Kidney epithelial cell (primary cell): ENCODE measurements around the gene CERT1. TPM values are rescaled to one million over a fixed set of nuclear protein-coding genes. Genes with fewer than 3 reads are reported as not detected.

ENCODE experiments used
- DNase-seq: peaks from one replicate; pipeline ENCODE4 v3.0.0-alpha.2; 2010; ENCODE audit warnings: low read depth
- H3K27me3 ChIP-seq: 2 replicates; pipeline ENCODE4 v1.6.0; 2011; ENCODE audit warnings: low read length; ENCODE audit not compliant: control insufficient read depth, insufficient read depth
- H3K36me3 ChIP-seq: 2 replicates; pipeline ENCODE4 v1.5.1; 2011; ENCODE audit warnings: low read length; ENCODE audit not compliant: control insufficient read depth, insufficient read depth
- H3K4me3 ChIP-seq: 2 replicates; pipeline ENCODE4 v1.5.1; 2011; ENCODE audit warnings: low read depth, mild to moderate bottlenecking, control low read depth, low read length
- CTCF ChIP-seq: IDR thresholded peaks from 2 replicates; pipeline ENCODE4 v1.5.1; 2011; ENCODE audit warnings: mild to moderate bottlenecking, moderate library complexity, low read length, control low read depth, inconsistent platforms; ENCODE audit not compliant: insufficient read depth, poor library complexity, severe bottlenecking
- total RNA-seq: library from RNA; depleted of rRNA; stranded (reverse); fragments of >200 nt; gene quantifications from 2 replicates; pipeline ENCODE4 v1.2.3, GENCODE V29; 2015

Gene CERT1
- total RNA-seq, 1 donor from 2014 or later: 20.3 TPM

- no peaks in the 10 kb centered on the region for H3K36me3 ChIP-seq
- no peaks in the 10 kb centered on the region for H3K27me3 ChIP-seq
- peak; percentile 43 for DNase-seq
- no peak for TF ChIP-seq CTCF
- H3K4me3 ChIP-seq: no peak overlapping the region
Observed at GRCh38 chr5:75412111-75412990, 99.1 kb downstream of the CERT1 start.

- no peaks in the 10 kb centered on the region for H3K27me3 ChIP-seq
- no peak overlapping the region for H3K4me3 ChIP-seq
- no peak for TF ChIP-seq CTCF
- no peak for DNase-seq
- no peaks in the 10 kb centered on the region for H3K36me3 ChIP-seq
Observed at GRCh38 chr5:75405296-75405695, 106.1 kb downstream of the CERT1 start.

GRCh38 chr5:75395277-75395676 lies 116.2 kb downstream of the CERT1 start:
- H3K27me3 ChIP-seq: no peaks in the 10 kb centered on the region
- H3K36me3 ChIP-seq: no peaks in the 10 kb centered on the region
- TF ChIP-seq CTCF: no peak
- no peak for DNase-seq
- no peak overlapping the region for H3K4me3 ChIP-seq

- Histone ChIP-seq H3K4me3 (no peak overlapping the region), H3K27me3 (no peaks in the 10 kb centered on the region), H3K36me3 (no peaks in the 10 kb centered on the region)
- DNase-seq: no peak
- TF ChIP-seq CTCF: no peak
Observed at GRCh38 chr5:75389430-75389829, 122.0 kb downstream of the CERT1 start.

GRCh38 chr5:75387806-75388205 lies 123.6 kb downstream of the CERT1 start:
- H3K4me3 ChIP-seq: no peak overlapping the region
- no peaks in the 10 kb centered on the region for H3K36me3 ChIP-seq
- no peak for DNase-seq
- TF ChIP-seq CTCF: no peak
- H3K27me3 ChIP-seq: no peaks in the 10 kb centered on the region

GRCh38 chr5:75384218-75384617 lies 127.2 kb downstream of the CERT1 start:
- no peak for TF ChIP-seq CTCF
- DNase-seq: no peak
- Histone ChIP-seq H3K4me3 (no peak overlapping the region), H3K27me3 (no peaks in the 10 kb centered on the region), H3K36me3 (no peaks in the 10 kb centered on the region)
